ENCODE results near the gene IQGAP3.

IQGAP3 gene

GRCh38 chr1:156496211-156496761 is 76.1 kb downstream of the IQGAP3 start:
- no peak for DNase-seq (ENCODE audit: low read depth)

GRCh38 chr1:156495401-156496140 is 76.8 kb downstream of the IQGAP3 start:
- DNase-seq (ENCODE audit: low read depth), result no peak

- DNase-seq (ENCODE audit: low read depth), result no peak
These were observed 78.0 kb downstream of the IQGAP3 start for GRCh38 chr1:156494309-156494895.

- no peak for DNase-seq (ENCODE audit: low read depth)
These were observed 78.6 kb downstream of the IQGAP3 start for GRCh38 chr1:156493742-156494141.

GRCh38 chr1:156493154-156493631 is 79.2 kb downstream of the IQGAP3 start:
- DNase-seq (ENCODE audit: low read depth), result no peak

GRCh38 chr1:156492591-156493080 is 79.7 kb downstream of the IQGAP3 start:
- DNase-seq (ENCODE audit: low read depth), result no peak

- DNase-seq (ENCODE audit: low read depth), result no peak
These were observed 80.3 kb downstream of the IQGAP3 start for GRCh38 chr1:156492013-156492590.

- DNase-seq (ENCODE audit: low read depth), result no peak
These were observed 81.0 kb downstream of the IQGAP3 start for GRCh38 chr1:156491151-156491949.

GRCh38 chr1:156490401-156491032 is 81.8 kb downstream of the IQGAP3 start:
- DNase-seq (ENCODE audit: low read depth), result no peak

- DNase-seq (ENCODE audit: low read depth), result no peak
These were observed 82.5 kb downstream of the IQGAP3 start for GRCh38 chr1:156489935-156490293.

GRCh38 chr1:156489166-156489934 is 83.0 kb downstream of the IQGAP3 start:
- DNase-seq (ENCODE audit: low read depth), result no peak

- DNase-seq (ENCODE audit: low read depth), result no peak
These were observed 83.7 kb downstream of the IQGAP3 start for GRCh38 chr1:156488566-156489165.

GRCh38 chr1:156487862-156488261 is 84.5 kb downstream of the IQGAP3 start:
- no peak for DNase-seq (ENCODE audit: low read depth)

GRCh38 chr1:156486421-156487344 is 85.7 kb downstream of the IQGAP3 start:
- DNase-seq (ENCODE audit: low read depth), result no peak

- no peak for DNase-seq (ENCODE audit: low read depth)
These were observed 86.4 kb downstream of the IQGAP3 start for GRCh38 chr1:156485984-156486383.

- DNase-seq (ENCODE audit: low read depth), result no peak
These were observed 87.8 kb downstream of the IQGAP3 start for GRCh38 chr1:156484480-156485058.

GRCh38 chr1:156483397-156483796 is 89.0 kb downstream of the IQGAP3 start:
- DNase-seq (ENCODE audit: low read depth), result no peak

- DNase-seq (ENCODE audit: low read depth), result no peak
These were observed 90.1 kb downstream of the IQGAP3 start for GRCh38 chr1:156482276-156482675.

GRCh38 chr1:156481527-156481926 is 90.8 kb downstream of the IQGAP3 start:
- DNase-seq (ENCODE audit: low read depth), result no peak

Measured in CMK (cell line).